Stimulated activated CD4-positive, alpha-beta T cell treated with anti-CD3 and anti-CD28 coated beads, Interleukin-15, amount 100 ng/mL, for 1 hour (primary cell): ENCODE results near the gene ZBTB46.
"Not testable (repeated sequence)": the region's sequence is repeated elsewhere in the genome, so short reads cannot be mapped to it uniquely, and the experiment has no call there.

Experiments
- DNase-seq, 2 donors: peaks; one replicate each; pipeline ENCODE4 v3.0.0-alpha.2; 2020; ENCODE audit warnings: low read depth in 1 of 2, low spot score in 1 of 2

ZBTB46 gene

GRCh38 chr20:63859166-63859699 lies 28.2 kb upstream of the ZBTB46 start:
- DNase-seq = no peak

- DNase-seq = no peak
These were observed 27.5 kb upstream of the ZBTB46 start for GRCh38 chr20:63858393-63859165.

GRCh38 chr20:63857764-63858392 lies 26.8 kb upstream of the ZBTB46 start:
- no peak for DNase-seq

- no peak for DNase-seq
These were observed 25.0 kb upstream of the ZBTB46 start for GRCh38 chr20:63856098-63856511.

GRCh38 chr20:63855363-63856097 lies 24.5 kb upstream of the ZBTB46 start:
- no peak for DNase-seq

- no peak for DNase-seq
These were observed 23.8 kb upstream of the ZBTB46 start for GRCh38 chr20:63854766-63855362.

- DNase-seq = no peak
These were observed 23.2 kb upstream of the ZBTB46 start for GRCh38 chr20:63854069-63854765.

GRCh38 chr20:63853733-63854068 lies 22.6 kb upstream of the ZBTB46 start:
- DNase-seq = not testable (repeated sequence)

- not testable (repeated sequence) for DNase-seq
These were observed 20.5 kb upstream of the ZBTB46 start for GRCh38 chr20:63851548-63851943.

GRCh38 chr20:63850689-63851547 lies 19.9 kb upstream of the ZBTB46 start:
- DNase-seq = peak in 1 of 2 donors; percentile 26

- DNase-seq = no peak
These were observed 17.2 kb upstream of the ZBTB46 start for GRCh38 chr20:63848003-63848911.

- no peak for DNase-seq
These were observed 16.4 kb upstream of the ZBTB46 start for GRCh38 chr20:63847237-63848002.

GRCh38 chr20:63846888-63847236 lies 15.8 kb upstream of the ZBTB46 start:
- no peak for DNase-seq

- no peak for DNase-seq
These were observed 15.2 kb upstream of the ZBTB46 start for GRCh38 chr20:63846128-63846771.

- DNase-seq = no peak
These were observed 13.5 kb upstream of the ZBTB46 start for GRCh38 chr20:63844511-63844991.

- DNase-seq = no peak
These were observed 12.7 kb upstream of the ZBTB46 start for GRCh38 chr20:63843778-63844177.

- no peak for DNase-seq
These were observed 12.2 kb upstream of the ZBTB46 start for GRCh38 chr20:63843222-63843621.

- no peak for DNase-seq
These were observed 11.2 kb upstream of the ZBTB46 start for GRCh38 chr20:63842258-63842657.
